ENCODE results near the gene CCDC85A. TPM values are rescaled to one million over a fixed set of nuclear protein-coding genes. Genes with fewer than 3 reads are reported as not detected.
"Not testable (repeated sequence)": the region's sequence is repeated elsewhere in the genome, so short reads cannot be mapped to it uniquely, and the experiment has no call there.

Gene CCDC85A
- total RNA-seq: not detected in 2 replicates

DNA sequence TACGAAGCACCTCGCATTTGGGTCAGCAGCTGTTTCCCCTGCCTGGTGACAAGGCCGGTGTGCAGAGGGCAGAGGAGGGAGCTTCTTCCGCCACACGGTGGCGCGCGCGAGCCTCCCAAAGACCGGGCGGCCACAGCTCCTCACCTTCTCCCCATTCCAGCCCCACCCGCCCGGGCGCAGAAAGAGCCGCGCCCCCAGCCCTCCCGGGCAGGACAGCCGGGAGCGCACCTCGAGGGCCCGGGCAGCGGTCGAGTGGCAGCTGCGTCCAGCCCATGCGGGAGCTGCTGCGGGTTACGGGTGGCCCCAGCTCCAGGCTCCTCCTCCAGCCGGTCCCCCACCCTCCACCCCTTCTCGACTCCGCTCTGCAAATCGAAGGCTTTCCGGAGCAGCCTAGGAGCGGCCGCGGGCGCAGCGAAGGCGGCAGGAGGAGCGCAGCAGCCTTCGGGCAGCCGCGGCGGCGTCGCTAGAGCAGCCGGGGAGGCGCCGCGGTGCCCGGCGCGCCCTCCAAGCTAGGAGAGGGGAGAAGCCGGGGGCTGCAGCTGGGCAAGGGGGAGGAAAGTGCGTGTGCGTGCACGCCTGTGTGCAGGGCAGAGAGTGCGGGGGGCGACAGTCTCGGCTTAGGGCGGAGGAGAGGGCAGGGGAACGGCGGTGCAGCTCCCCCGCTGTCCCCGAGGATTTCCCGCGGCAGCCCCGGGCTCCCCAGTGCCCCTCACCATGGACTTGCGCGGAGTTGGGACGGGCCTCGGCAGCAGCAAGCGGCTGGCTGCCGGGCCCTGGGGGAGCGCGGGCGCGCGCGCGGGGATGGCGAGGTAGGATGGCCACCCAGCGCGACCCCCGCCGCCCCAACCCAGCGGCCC lies at the start of gene CCDC85A:
CCDC85A (plus strand) TSS at position 348 of the 857 bp plus-strand sequence. CDS start 635 bp downstream, outside the sequence.
- intact Hi-C loops (cut with micrococcal nuclease): loop anchor here (1.0 to 5.0 kb wide), 2 partner anchors 1313 to 1332 kb away; no protein-coding TSS in a partner anchor

DNA sequence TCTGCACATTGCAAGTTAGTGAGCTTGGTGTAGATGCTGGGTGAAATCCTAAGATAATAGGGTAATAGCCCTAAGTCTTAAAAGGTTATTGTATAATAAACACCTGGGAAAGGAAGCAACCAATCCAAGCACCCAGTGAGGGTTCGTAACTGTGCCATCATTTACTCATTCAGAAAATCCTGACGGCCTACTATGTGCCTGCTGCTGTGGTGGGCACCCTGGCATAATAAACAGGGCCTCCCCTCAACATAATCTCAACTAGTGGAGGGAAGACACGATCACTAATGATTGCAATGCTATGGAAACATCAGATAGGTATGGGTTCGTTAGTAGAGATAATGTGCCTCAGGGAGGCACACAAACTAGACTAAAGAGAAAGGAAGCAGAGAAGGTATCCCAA lies 48.9 kb upstream of the CCDC85A start:
- intact Hi-C loops (cut with micrococcal nuclease): no loop called here

DNA sequence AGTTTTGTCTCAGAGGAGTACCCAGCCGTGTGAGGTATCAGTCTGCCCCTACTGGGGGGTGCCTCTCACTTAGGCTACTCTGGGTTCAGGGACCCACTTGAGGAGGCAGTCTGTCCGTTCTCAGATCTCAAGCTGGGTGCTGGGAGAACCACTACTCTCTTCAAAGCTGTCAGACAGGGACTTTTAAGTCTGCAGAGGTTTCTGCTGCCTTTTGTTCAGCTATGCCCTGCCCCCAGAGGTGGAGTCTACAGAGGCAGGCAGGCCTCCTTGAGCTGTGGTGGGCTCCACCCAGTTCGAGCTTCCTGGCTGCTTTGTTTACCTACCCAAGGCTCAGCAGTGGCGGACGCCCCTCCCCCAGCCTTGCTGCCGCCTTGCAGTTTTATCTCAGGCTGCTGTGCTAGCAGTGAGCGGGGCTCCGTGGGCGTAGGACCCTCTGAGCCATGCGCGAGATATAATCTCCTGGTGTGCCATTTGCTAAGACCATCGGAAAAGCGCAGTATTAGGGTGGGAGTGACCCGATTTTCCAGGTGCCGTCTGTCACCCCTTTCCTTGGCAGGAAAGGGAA lies 41.2 kb upstream of the CCDC85A start:
- intact Hi-C loops (cut with micrococcal nuclease): not testable (repeated sequence)

DNA sequence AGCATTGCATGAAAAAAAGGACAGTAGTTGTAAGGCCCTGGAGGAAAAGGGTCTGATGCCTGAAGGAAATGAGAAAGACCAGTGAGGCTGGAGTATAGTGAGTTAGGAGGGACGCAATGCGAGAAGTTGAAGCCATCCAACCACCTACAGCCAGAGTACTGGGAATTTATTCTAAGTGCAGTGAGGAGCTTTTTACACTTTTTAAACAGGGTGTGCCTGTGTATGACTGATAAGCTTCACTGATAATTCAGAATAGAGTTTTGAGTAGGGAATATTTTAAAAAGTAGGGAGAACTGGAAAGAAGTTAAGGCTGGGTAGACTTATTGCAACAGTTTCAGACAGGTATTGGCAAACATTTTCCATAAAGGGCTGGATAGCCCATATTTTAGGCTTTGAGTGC lies 35.9 kb upstream of the CCDC85A start:
- intact Hi-C loops (cut with micrococcal nuclease): no loop called here

DNA sequence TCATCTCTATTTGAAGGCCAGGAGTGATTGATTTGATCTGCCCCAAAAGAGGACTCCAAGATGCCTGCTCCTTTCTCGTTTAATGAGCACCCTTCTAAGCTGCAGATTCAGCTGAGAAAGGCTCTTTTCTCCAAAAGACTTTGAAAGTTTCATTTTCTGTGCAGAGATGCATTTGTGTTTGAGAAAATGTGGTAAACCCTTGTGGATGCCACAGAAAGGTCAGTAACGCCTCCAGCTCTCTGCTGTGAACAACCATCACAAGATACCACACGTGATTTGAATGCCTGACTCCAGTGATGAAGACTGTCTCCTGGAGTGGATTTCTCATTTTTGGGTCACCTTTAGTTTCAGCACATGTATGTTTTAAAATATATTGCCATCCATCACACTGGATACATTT lies 35.0 kb upstream of the CCDC85A start:
- intact Hi-C loops (cut with micrococcal nuclease): no loop called here

DNA sequence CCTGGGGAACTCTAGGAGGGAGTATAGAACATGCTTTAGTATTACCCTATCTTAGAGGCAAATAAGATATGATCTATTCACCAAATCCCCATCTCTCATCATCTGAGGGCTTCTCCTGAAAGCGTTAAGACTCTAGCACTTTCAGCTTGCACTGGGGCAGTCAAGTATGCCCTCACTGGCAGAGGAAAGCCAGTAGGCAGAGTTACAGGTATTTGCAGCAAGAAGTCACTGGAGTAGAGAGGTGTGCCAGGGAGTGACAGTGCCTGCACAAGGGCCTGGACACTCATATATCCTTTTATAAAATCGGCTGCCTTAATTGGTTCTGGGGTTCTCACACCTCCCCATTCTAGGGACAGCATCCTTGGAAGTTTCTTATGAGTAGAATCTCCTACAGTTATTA lies 31.9 kb upstream of the CCDC85A start:
- intact Hi-C loops (cut with micrococcal nuclease): no loop called here

DNA sequence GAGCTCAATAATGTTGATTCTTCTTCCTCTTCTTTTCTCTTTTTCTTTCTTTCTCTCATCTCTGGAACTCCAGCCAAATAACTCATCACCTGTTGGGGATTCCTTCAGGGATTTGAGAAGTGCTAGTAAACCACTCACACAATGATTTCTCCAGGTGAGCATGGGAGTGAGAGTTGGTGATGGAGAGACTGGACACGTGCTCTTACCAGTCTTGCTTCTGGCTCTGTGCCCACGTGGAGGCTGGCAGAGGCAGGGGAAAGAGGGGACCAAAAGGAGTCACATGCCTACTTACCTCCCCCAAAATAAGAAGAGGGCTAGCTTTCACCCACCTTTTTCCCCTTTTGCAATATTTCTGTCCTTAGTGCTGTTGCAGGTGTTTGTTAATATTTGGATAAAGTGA lies 28.6 kb upstream of the CCDC85A start:
- intact Hi-C loops (cut with micrococcal nuclease): no loop called here

DNA sequence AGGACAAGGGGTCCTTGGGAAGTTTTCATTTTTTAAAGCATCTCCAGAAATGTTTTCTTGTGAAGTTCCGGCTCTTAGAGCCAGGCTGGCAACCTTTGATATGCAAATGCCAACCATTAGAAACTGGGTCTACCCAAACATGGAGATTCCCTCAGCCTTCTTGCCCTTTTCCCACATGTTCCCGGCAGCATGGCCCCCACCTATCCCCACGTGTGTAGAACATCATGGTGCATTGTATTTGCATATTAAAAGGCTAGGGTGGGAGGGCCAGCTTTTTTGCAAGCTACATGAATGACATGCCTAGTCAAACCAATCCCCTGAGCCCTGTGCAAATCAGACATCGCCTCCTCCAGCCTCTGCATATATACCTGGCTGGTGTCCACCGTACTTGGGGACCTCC lies 23.9 kb upstream of the CCDC85A start:
- intact Hi-C loops (cut with micrococcal nuclease): not testable (repeated sequence)

DNA sequence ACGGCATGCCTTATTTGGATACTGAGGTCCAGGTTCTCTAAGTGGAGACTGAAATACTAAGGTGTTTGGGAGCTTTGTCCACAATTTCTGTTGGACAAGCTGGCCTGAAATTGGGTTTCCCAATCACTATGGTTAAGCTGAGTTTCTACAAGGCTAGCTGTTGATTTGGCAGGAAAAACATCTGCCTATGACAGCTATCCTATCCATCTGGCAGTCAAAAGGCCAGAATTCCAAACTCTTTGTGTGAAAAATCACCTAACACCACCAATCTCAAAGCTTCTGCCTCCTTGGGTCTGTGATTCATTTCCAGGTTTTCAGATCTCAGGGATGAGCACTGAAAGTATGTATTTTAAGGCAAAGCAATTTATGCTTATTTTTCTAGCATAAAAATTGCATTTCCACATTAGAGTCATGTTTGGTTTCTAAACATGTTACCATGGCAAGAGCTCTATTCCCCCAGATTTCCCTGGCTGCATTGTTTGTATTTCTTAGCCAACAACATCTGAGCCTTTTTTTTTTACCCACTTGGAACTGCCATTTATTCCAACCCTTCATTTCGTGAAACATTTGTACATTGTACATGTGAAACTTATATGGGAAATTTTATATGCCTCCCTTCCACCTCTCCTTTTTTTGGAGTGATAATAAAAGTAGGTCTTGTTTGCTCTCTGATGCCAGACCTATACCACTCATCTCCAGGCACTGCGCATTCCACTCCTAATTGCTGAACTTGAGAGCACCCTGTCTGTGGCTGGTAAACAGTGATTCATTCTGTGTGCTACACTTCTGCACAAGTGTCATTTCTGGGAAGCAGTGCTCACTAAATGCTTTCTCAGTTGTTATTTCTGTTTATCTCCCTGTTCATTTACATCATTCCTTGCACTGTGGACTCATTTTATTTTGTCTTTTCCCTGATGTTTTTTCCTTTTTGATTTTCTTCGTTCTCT lies 15.9 kb upstream of the CCDC85A start:
- intact Hi-C loops (cut with micrococcal nuclease): no loop called here

DNA sequence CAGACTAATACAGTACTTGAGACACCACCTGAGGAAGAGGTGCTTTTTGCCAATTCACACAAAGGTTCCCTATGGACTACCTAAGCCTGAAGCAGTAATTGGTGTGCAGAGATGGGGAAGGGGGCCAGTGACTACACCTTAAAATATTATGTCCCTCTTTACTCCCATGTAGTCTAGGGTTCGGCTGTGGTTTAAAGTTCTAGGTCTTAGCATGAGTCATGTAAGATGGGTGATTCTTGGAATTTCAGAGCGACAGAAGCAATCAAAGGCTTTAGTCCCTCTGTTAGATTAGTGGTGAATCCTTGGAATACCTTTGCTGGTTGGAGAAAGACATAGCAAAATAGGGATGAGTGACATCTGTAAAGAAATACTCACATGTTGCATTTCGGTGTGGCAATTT lies 14.3 kb upstream of the CCDC85A start:
- intact Hi-C loops (cut with micrococcal nuclease): no loop called here

DNA sequence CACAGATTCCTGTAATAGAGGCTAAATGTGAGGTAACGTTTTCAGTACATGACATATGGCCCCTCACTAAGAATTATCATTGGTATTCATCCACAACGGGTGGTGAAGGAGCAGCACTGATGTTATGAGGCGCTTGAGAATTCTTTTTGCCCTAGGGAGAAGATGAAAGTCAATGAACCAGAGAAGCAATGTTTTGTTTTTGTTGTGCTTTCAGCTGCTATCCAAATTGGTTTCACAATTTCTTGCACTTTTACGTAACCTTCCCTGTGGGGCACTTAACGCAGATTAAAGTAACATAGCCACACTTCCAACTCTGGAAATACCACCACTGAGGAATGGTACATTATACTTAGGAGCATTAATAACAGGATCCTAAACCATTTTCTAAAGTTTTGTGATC lies 13.3 kb upstream of the CCDC85A start:
- intact Hi-C loops (cut with micrococcal nuclease): no loop called here

DNA sequence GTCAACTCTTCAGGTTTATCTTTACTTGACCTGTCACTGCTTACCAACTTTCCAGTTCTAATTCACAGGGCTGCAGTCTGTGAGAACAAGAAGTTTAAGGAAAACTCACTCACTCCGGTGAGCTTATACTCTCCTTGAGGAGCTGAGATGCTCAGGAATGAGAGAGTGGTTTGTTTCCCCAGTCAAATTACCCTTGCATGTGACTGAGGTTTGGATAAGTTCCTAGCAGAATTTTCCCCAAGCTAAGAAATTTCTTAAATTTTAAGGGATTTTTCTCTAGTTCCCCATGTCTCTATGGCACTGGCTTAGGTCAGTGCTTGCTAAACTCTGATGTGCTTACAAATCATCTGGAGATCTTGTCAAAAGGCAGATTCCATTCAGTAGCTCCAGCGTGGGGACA lies 12.8 kb upstream of the CCDC85A start:
- intact Hi-C loops (cut with micrococcal nuclease): no loop called here

DNA sequence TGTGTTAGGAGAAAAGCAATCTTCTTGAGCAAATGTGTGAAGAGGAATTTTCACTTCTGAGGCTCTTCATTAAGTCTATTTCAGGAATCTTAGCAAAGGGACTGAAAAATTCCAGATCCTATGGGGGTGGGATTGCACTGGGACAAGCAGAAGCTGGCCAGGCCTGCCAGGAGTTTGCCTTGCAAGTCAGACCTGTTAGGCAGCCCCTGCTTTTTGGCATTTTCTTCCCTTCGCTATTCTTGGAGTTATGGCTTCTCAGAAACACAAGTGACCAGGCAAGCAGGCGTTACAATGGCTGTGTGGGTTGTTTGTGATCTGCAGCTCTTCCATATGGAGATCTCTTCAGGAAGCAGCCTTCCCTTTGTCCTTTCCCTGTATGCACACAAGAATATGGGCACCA lies 8.0 kb upstream of the CCDC85A start:
- intact Hi-C loops (cut with micrococcal nuclease): no loop called here

DNA sequence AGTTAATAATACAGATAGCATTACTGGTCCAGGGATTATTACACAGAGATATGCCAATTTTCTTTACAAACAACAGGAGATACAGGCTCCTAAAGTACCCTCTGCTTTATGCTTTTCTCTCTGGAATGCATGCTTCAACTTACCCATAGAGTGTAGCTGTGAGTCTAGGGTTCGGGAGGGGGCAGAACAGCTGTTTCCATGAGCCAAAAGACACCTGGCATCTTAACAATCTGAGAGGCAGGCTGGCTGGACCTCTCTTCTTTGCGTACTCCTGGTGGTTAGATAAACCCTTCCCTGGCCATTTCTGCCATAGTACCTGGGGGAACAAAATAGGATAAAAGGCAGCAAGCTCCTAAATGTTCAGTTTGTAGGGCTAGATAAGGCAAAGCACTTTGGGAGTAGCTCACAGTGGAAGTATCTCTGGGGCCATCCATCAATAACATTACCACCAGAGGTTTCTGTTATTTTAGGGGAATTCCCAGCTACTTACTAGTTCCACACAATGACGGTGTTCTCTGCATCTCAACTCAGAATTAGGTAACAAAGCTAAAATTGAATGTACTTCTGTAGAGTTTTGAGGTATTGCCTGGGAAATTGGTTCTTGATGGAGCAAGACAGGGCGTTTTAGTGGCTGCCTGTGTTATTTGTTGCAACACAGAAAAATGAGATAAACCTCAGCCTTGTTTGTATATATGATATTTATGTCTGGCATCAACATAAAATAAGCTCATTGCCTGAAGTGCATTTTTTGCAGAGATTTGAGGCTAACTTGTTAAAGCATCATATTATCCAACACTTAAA lies 6.2 kb upstream of the CCDC85A start:
- intact Hi-C loops (cut with micrococcal nuclease): no loop called here

DNA sequence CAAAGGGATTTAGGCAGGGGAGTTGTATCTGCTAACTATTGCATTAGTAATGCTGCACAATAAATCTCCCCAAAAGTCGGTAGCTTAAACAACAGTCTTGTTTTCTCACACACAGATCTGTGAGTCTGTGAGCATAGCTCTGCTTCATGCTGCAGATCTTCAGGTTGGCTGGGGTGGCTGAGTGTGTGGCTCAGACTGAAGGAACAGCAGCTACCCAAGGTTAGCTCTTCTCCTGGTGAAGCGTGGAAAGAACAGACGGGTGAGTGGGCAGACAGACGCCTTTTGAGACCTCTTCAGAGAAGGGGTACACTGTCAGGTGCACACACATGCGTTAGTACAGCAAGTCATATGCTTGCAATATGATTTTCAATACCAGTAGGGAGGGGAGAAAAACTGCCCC lies 3.9 kb upstream of the CCDC85A start:
- intact Hi-C loops (cut with micrococcal nuclease): loop anchor here (5.0 kb wide), 1 partner anchor 1317 kb away; no protein-coding TSS in a partner anchor

DNA sequence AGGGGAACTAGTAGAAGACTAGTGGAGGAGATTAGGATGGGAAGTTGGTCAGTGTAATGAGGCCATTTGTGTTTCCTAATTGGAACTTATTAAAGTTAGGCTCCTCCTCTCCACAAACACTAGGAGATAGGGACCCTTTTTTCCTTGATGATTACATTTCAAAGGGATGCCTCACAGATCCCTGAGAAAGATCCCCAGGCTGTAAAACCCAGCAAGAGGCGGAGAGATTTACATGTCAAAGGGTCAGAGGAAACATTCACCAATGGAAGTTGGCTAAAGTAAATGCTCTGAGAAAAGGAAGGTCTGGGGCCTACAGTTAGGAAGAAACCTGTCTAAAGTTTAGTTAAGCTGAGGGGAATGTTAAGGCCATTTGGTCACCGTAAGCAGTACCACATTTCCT lies 1.4 kb upstream of the CCDC85A start:
- intact Hi-C loops (cut with micrococcal nuclease): loop anchor here (5.0 kb wide), 1 partner anchor 1315 kb away; no protein-coding TSS in a partner anchor

DNA sequence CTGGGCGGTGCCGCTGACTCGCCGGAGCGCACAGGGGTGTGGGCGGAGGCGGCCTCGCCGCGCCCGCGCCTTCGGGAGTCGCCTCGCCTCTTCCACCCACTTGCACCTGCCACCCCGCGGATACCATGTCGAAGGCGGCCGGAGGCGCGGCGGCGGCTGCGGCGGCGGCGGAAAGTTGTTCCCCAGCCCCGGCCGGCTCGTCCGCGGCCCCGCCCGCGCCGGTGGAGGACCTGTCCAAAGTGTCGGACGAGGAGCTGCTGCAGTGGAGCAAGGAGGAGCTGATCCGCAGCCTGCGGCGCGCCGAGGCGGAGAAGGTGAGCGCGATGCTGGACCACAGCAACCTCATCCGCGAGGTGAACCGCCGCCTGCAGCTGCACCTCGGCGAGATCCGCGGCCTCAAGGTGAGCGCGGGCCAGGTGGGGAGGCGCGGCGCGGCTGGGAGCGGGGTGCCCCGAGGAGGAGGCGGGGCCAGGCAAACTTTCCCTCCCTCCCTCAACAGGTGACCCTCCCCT lies 766 bp downstream of the CCDC85A start:
- intact Hi-C loops (cut with micrococcal nuclease): loop anchor here (5.0 kb wide), 2 partner anchors 563 to 1313 kb away; no protein-coding TSS in a partner anchor

DNA sequence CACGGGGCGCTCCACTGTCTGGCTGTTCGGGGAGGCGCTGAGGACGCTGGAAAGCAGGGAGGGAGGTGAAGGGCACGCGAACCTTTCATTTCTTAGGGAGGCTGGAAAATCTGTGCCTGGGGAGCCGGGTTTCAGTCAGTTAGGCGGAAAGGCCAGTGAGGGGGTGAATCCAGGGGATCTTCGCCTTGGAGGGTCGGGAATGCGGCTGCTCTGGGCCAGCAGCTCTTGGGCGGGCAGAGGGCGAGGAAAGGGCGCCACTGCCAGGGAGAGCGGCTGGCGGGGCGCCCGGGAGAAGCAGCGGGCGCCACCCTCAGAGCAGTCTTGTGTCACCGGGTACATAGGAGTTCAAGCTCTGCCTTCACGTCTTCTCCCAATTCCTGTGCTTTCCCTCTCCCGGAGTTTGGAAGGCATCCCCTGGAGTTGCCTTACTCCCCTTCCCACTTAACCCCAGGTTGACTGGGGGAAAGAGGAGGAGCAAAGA lies 1.4 kb downstream of the CCDC85A start:
- intact Hi-C loops (cut with micrococcal nuclease): loop anchor here (5.0 kb wide), 1 partner anchor 562 kb away; no protein-coding TSS in a partner anchor

DNA sequence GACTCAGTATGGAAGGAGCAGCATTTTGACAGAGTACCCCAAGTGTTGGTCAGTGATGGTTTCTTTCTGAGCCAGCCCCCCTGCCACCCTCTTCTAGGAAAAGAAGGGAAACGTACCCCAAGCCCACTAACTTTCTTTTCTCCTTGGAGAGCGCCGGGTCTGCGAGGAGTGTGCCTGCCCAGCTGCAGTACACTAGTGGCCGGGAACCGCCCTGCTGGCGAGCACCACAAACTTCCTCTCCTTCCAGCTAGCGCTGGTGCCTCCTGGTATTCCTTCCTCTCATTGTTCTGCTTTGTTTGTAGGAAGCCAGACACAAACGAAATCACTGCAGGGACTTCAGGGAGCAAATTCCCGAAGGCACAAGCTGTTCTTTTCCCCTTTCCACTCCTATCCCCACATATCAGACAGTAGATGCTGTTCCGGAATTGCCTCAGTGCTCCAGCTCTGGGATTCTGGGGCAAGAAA lies 1.8 kb downstream of the CCDC85A start:
- intact Hi-C loops (cut with micrococcal nuclease): loop anchor here (5.0 kb wide), 1 partner anchor 562 kb away; no protein-coding TSS in a partner anchor

DNA sequence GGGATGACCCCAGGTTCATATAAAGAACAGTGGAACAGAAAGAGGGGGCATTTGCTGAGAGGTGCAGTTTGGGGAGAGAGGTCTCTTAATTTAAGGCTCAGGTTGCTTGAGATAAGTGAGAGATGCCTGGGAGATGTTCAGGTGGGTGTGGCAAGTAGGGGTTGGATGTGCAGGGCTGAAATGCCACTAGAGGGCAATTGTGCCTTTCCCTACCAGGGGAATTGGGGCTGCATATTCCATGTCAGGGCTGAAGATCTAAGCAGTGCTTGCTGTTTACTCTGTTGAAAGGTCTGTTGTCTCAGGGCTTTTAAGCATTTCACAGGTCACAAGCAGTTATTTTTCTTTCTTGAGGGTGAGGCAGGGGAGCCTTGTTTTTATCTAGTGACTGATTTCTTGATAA lies 7.8 kb downstream of the CCDC85A start:
- intact Hi-C loops (cut with micrococcal nuclease): no loop called here
